H1 (cell line): ENCODE data around the gene BBX. TPM values are rescaled to one million over a fixed set of nuclear protein-coding genes. Genes with fewer than 3 reads are reported as not detected.

ENCODE experiments used
- CTCF ChIA-PET: fragments of 300-600 bp; sonication (Branson Sonifier 250); formaldehyde crosslinking; loops from one replicate; lab custom pipeline; 2021; ENCODE audit not compliant: partially characterized antibody; lab: Charles Lee
- POLR2A ChIA-PET: fragments of 300-600 bp; sonication (Branson Sonifier 250); formaldehyde crosslinking; loops from one replicate; lab custom pipeline; 2021; ENCODE audit warnings: inconsistent platforms; ENCODE audit not compliant: partially characterized antibody; lab: Charles Lee
- DNase-seq, 2 experiments: peaks; one replicate each; pipeline versions ENCODE4 v3.0.0 to v3.0.0-alpha.2; 2010 to 2022; ENCODE audit warnings: low spot score in 2 of 2, low read depth in 1 of 2, mixed read lengths in 1 of 2
- FAIRE-seq: peaks from 2 replicates; lab custom pipeline; 2011; peaks lifted over from hg19 to GRCh38; lab: Jason Lieb, UNC
- H2AFZ ChIP-seq: 2 replicates; pipeline ENCODE4 v1.8.1; 2012; ENCODE audit warnings: low read length, inconsistent platforms
- H2AK5ac ChIP-seq: 2 replicates; pipeline ENCODE4 v1.6.1; 2013; ENCODE audit warnings: low read depth, low read length
- H2BK120ac ChIP-seq: replicated peaks from 2 replicates; pipeline ENCODE3; 2013; ENCODE audit warnings: low read depth, low read length, inconsistent platforms
- H2BK12ac ChIP-seq: 2 replicates; pipeline ENCODE4 v1.6.1; 2013; ENCODE audit warnings: low read depth, low read length
- H2BK15ac ChIP-seq: 2 replicates; pipeline ENCODE4 v1.6.1; 2013; ENCODE audit warnings: low read length
- H2BK20ac ChIP-seq: 2 replicates; pipeline ENCODE4 v1.6.1; 2013; ENCODE audit warnings: low read length
- H2BK5ac ChIP-seq: 2 replicates; pipeline ENCODE4 v1.6.1; 2013; ENCODE audit warnings: low read depth, low read length
- H3K14ac ChIP-seq: 2 replicates; pipeline ENCODE4 v1.6.1; 2013; ENCODE audit warnings: inconsistent platforms; ENCODE audit not compliant: insufficient read length
- H3K18ac ChIP-seq: 2 replicates; pipeline ENCODE4 v1.6.1; 2013; ENCODE audit warnings: low read length; ENCODE audit errors: extremely low read depth
- H3K23ac ChIP-seq: 2 replicates; pipeline ENCODE4 v1.6.1; 2013; ENCODE audit warnings: inconsistent platforms; ENCODE audit not compliant: insufficient read length
- H3K23me2 ChIP-seq: 2 replicates; pipeline ENCODE4 v1.6.1; 2013; ENCODE audit warnings: low read depth, low read length
- H3K27ac ChIP-seq: 2 replicates; pipeline ENCODE4 v1.6.1; 2011; ENCODE audit warnings: low read depth, low read length, inconsistent platforms
- H3K27me3 ChIP-seq, 4 experiments: replicated peaks in 1 of 4; 1 replicate in 1 of 4; 2 replicates in 3 of 4; pipeline versions ENCODE4 v1.6.1 to v1.8.1; 2011 to 2013; ENCODE audit warnings: low read length in 3 of 4, mild to moderate bottlenecking in 3 of 4, inconsistent platforms in 2 of 4, mixed read lengths in 2 of 4, moderate library complexity in 1 of 4; ENCODE audit not compliant: control insufficient read depth in 3 of 4, insufficient read depth in 3 of 4; ENCODE audit errors: extremely low read depth in 1 of 4
- H3K36me3 ChIP-seq, 4 experiments: 2 replicates each; pipeline versions ENCODE4 v1.6.1 to v1.8.1; 2011 to 2013; ENCODE audit warnings: mild to moderate bottlenecking in 4 of 4, low read length in 3 of 4, moderate library complexity in 2 of 4, control low read depth in 1 of 4, inconsistent platforms in 1 of 4; ENCODE audit not compliant: insufficient read depth in 4 of 4, control insufficient read depth in 2 of 4
- H3K4ac ChIP-seq: replicated peaks from 2 replicates; pipeline ENCODE3; 2013; ENCODE audit warnings: low read length, low read depth, mixed read lengths, inconsistent platforms; ENCODE audit not compliant: insufficient read length
- H3K4me1 ChIP-seq, 4 experiments: replicated peaks in 1 of 4; 1 replicate in 1 of 4; 2 replicates in 3 of 4; pipeline versions ENCODE4 v1.6.1 to v1.8.1; 2011 to 2013; ENCODE audit warnings: low read length in 3 of 4, inconsistent platforms in 2 of 4, mixed read lengths in 1 of 4; ENCODE audit not compliant: insufficient read depth in 4 of 4, control insufficient read depth in 3 of 4
- H3K4me2 ChIP-seq, 2 experiments: 2 replicates each; pipeline versions ENCODE4 v1.6.1 to v1.8.1; 2011 to 2013; ENCODE audit warnings: low read depth in 2 of 2, low read length in 2 of 2, control low read depth in 1 of 2, inconsistent platforms in 1 of 2, mild to moderate bottlenecking in 1 of 2; ENCODE audit not compliant: insufficient read depth in 1 of 2
- H3K4me3 ChIP-seq, 4 experiments: fragments of 200-600, 300-600 bp in 1 of 4; sonication (generic), shearing (Covaris generic), sonication (Bioruptor Twin) in 1 of 4; 2 replicates each; pipeline versions ENCODE4 v1.5.1 to v1.8.1; 2011 to 2016; ENCODE audit warnings: low read length in 4 of 4, low read depth in 3 of 4, control low read depth in 2 of 4, inconsistent platforms in 2 of 4, mild to moderate bottlenecking in 2 of 4, mixed read lengths in 1 of 4, moderate library complexity in 1 of 4; ENCODE audit not compliant: insufficient read depth in 2 of 4; ENCODE audit errors: extremely low read depth in 1 of 4
- H3K56ac ChIP-seq: replicated peaks from 2 replicates; pipeline ENCODE3; 2013; ENCODE audit warnings: low read depth, mild to moderate bottlenecking, mixed read lengths, low read length, inconsistent platforms; ENCODE audit not compliant: insufficient read length
- H3K79me1 ChIP-seq: 2 replicates; pipeline ENCODE4 v1.6.1; 2013; ENCODE audit warnings: low read depth, low read length, control low read depth
- H3K79me2 ChIP-seq, 2 experiments: 2 replicates each; pipeline versions ENCODE4 v1.6.1 to v1.8.1; 2012 to 2013; ENCODE audit warnings: low read length in 2 of 2, mild to moderate bottlenecking in 2 of 2, inconsistent platforms in 1 of 2; ENCODE audit not compliant: insufficient read depth in 2 of 2, control insufficient read depth in 1 of 2
- H3K9ac ChIP-seq, 4 experiments: replicated peaks in 1 of 4; 1 replicate in 1 of 4; 2 replicates in 3 of 4; pipeline versions ENCODE4 v1.6.1 to v1.8.1; 2011 to 2013; ENCODE audit warnings: low read depth in 3 of 4, low read length in 3 of 4, control low read depth in 2 of 4, mild to moderate bottlenecking in 2 of 4, moderate library complexity in 2 of 4, inconsistent platforms in 1 of 4; ENCODE audit errors: extremely low read depth in 1 of 4
- H3K9me3 ChIP-seq, 2 experiments: 2 replicates each; pipeline versions ENCODE4 v1.6.1 to v1.8.1; 2012 to 2013; ENCODE audit warnings: mild to moderate bottlenecking in 2 of 2, moderate library complexity in 2 of 2, control low read depth in 1 of 2, inconsistent platforms in 1 of 2, low read depth in 1 of 2, low read length in 1 of 2, mixed read lengths in 1 of 2; ENCODE audit not compliant: insufficient read depth in 2 of 2
- H4K20me1 ChIP-seq, 2 experiments: replicated peaks in 1 of 2; 2 replicates each; pipeline versions ENCODE3 to v1.8.1; 2011 to 2013; ENCODE audit warnings: inconsistent platforms in 2 of 2, low read length in 2 of 2, mild to moderate bottlenecking in 1 of 2; ENCODE audit not compliant: insufficient read depth in 2 of 2, control insufficient read depth in 1 of 2
- H4K5ac ChIP-seq: 2 replicates; pipeline ENCODE4 v1.6.1; 2013; ENCODE audit warnings: low read length, low read depth, mixed read lengths, inconsistent platforms; ENCODE audit not compliant: insufficient read length
- H4K8ac ChIP-seq: 2 replicates; pipeline ENCODE4 v1.8.0; 2013; ENCODE audit warnings: mild to moderate bottlenecking, moderate library complexity, low read length, inconsistent platforms; ENCODE audit not compliant: insufficient read depth; ENCODE audit errors: extremely low read depth
- H4K91ac ChIP-seq: replicated peaks from 2 replicates; pipeline ENCODE3; 2013; ENCODE audit warnings: low read length, mixed read lengths, inconsistent platforms; ENCODE audit not compliant: insufficient read length
- CHD1 ChIP-seq: IDR thresholded peaks from 2 replicates; pipeline ENCODE4 v1.6.1; 2012; ENCODE audit warnings: low read depth, low read length, improper control_type of control experiment
- CTCF ChIP-seq, 3 experiments: IDR thresholded peaks; 1 replicate in 2 of 3; 2 replicates in 1 of 3; pipeline versions ENCODE4 v1.5.1 to v1.6.1; 2011; ENCODE audit warnings: low read length in 3 of 3, mild to moderate bottlenecking in 3 of 3, inconsistent platforms in 2 of 3, low read depth in 1 of 3, moderate library complexity in 1 of 3; ENCODE audit not compliant: insufficient read depth in 1 of 3; ENCODE audit errors: control extremely low read depth in 1 of 3
- EP300 ChIP-seq, 2 experiments: IDR thresholded peaks; 1 replicate in 1 of 2; 2 replicates in 1 of 2; pipeline ENCODE4 v1.6.1; 2011 to 2012; ENCODE audit warnings: low read depth in 2 of 2, low read length in 2 of 2, mild to moderate bottlenecking in 2 of 2, borderline replicate concordance in 1 of 2, inconsistent platforms in 1 of 2, moderate library complexity in 1 of 2
- GABPA ChIP-seq: IDR thresholded peaks from 2 replicates; pipeline ENCODE4 v1.6.1; 2011; ENCODE audit warnings: mild to moderate bottlenecking, low read length, moderate library complexity, borderline replicate concordance; ENCODE audit not compliant: insufficient read depth
- MAFK ChIP-seq: IDR thresholded peaks from 2 replicates; pipeline ENCODE4 v1.6.1; 2012; ENCODE audit warnings: low read depth, mild to moderate bottlenecking, improper control_type of control experiment, low read length
- NANOG ChIP-seq: IDR thresholded peaks from 2 replicates; pipeline ENCODE4 v1.6.1; 2011; ENCODE audit warnings: low read length, low read depth, mild to moderate bottlenecking, inconsistent platforms; ENCODE audit not compliant: insufficient read depth, poor library complexity, severe bottlenecking
- POLR2A ChIP-seq, 2 experiments: IDR thresholded peaks; 1 replicate in 1 of 2; 2 replicates in 1 of 2; pipeline ENCODE4 v1.6.1; 2011; ENCODE audit warnings: low read depth in 2 of 2, low read length in 2 of 2, mild to moderate bottlenecking in 2 of 2; ENCODE audit errors: control extremely low read depth in 1 of 2
- SP2 ChIP-seq: IDR thresholded peaks from 2 replicates; pipeline ENCODE4 v1.6.1; 2012; ENCODE audit warnings: mild to moderate bottlenecking, low read length, inconsistent platforms
- SRF ChIP-seq: IDR thresholded peaks from 2 replicates; pipeline ENCODE4 v1.6.1; 2011; ENCODE audit warnings: mild to moderate bottlenecking, low read depth, low read length, moderate library complexity
- TAF1 ChIP-seq: IDR thresholded peaks from 2 replicates; pipeline ENCODE4 v1.6.1; 2011; ENCODE audit warnings: mild to moderate bottlenecking, low read depth, low read length
- WGBS, 2 experiments: shearing (Covaris generic) in 1 of 2; methylation state at CpG; one replicate each; pipeline versions ENCODE4 v1.1.6 to v1.1.7; 2013 to 2015; ENCODE audit warnings: low lambda C conversion rate in 2 of 2, mixed read lengths in 2 of 2, inconsistent platforms in 1 of 2, low coverage in 1 of 2, missing lambda C conversion rate in 1 of 2; ENCODE audit not compliant: insufficient replicate concordance in 2 of 2, insufficient coverage in 1 of 2, insufficient read length in 1 of 2; ENCODE audit errors: extremely low coverage in 1 of 2, missing lambda C conversion rate in 1 of 2; 5-methylcytosine and 5-hydroxymethylcytosine counted together
- polyA plus RNA-seq, 7 experiments: library from polyadenylated mRNA; depleted of rRNA in 3 of 7; stranded (reverse) in 5 of 7; unstranded in 2 of 7; fragments of >200 nt in 5 of 7; fragments of 200-250 nt in 2 of 7; gene quantifications; 1 replicate in 5 of 7; 2 replicates in 1 of 7; 4 replicates in 1 of 7; pipeline versions ENCODE4 v1.2.1 to v1.2.3, GENCODE V29; 2011 to 2013; ENCODE audit warnings: missing spikeins in 2 of 7, mixed read lengths in 2 of 7
- total RNA-seq: library from RNA; stranded (reverse); fragmentation: NEBNext Ultra II Directional; extraction: Animal tissue kit (Norgen Biotek cat#: 25700); gene quantifications from 2 replicates; pipeline ENCODE4 v1.2.1, GENCODE V29; 2021

BBX gene
- total and polyA plus RNA-seq, 2 of the 8 experiments (the other 6 are each of a cell fraction or from before 2014, with no cell fraction given) = 11.0 to 42.5 TPM

- Histone ChIP-seq H3K23ac (no peak overlapping the region), H3K4ac (no peak overlapping the region), H3K79me1 (no peaks in the 10 kb centered on the region), H3K27me3 (no peaks in the 10 kb centered on the region), H3K4me3 (no peak overlapping the region), H3K14ac (no peak overlapping the region), H4K91ac (no peak overlapping the region), H2AK5ac (no peak overlapping the region), H3K4me2 (no peak overlapping the region), H3K27ac (no peak overlapping the region), H4K20me1 (no peaks in the 10 kb centered on the region), H4K5ac (no peak overlapping the region), H4K8ac (no peak overlapping the region; the same call in 1 of the 2 replicates), H2BK15ac (no peak overlapping the region), H3K23me2 (no peaks in the 10 kb centered on the region), H2BK5ac (no peak overlapping the region), H3K79me2 (no peaks in the 10 kb centered on the region), H3K9me3 (no peaks in the 10 kb centered on the region), H2BK20ac (no peak overlapping the region), H3K9ac (no peak overlapping the region), H3K36me3 (no peaks in the 10 kb centered on the region), H2AFZ (peak overlapping the region; percentile 57), H3K18ac (no peak overlapping the region), H2BK12ac (no peak overlapping the region), H2BK120ac (no peak overlapping the region), H3K56ac (no peak overlapping the region), H3K4me1 (no peaks in the 10 kb centered on the region)
- WGBS, 2 experiments = 93% methylated on average over 19 of the region's 19 CpGs; no CpG with 5 or more reads in 1 of the 2 experiments
- ChIA-PET POLR2A (interaction anchor here (0.6 kb wide), 1 partner anchor 614 kb away, joined by 3 read pairs; no protein-coding TSS in a partner anchor), CTCF (interaction anchor here (1.6 to 2.1 kb wide), 3 partner anchors 14 to 156 kb away, joined by 3 to 7 read pairs (median 4); no protein-coding TSS in a partner anchor)
- DNase-seq (no peak), FAIRE-seq (no peak)
- TF ChIP-seq SRF = no peak
- TF ChIP-seq EP300 (IDR thresholded peaks at IDR 0.05; ENCODE audit: borderline replicate concordance in 1 of 2, low read depth in 2 of 2, low read length in 2 of 2) = no peak
- no peak for TF ChIP-seq NANOG
- TF ChIP-seq SP2 = no peak
- no peak for TF ChIP-seq CTCF (IDR thresholded peaks at IDR 0.05; ENCODE audit: control extremely low read depth in 1 of 3, insufficient read depth in 1 of 3, low read depth in 1 of 3, low read length in 3 of 3)
- no peak for TF ChIP-seq TAF1
- no peak for TF ChIP-seq GABPA
- no peak for TF ChIP-seq POLR2A (IDR thresholded peaks at IDR 0.05; ENCODE audit: control extremely low read depth in 1 of 2, low read depth in 2 of 2, low read length in 2 of 2)
- no peak for TF ChIP-seq MAFK
- no peak for TF ChIP-seq CHD1
These were observed 311.1 kb downstream of the BBX start for GRCh38 chr3:107833722-107834416.
